ENCODE measurements around the gene LRRC28. TPM values are rescaled to one million over a fixed set of nuclear protein-coding genes. Genes with fewer than 3 reads are reported as not detected.

LRRC28 gene
- total and polyA plus RNA-seq, 4 donors, result 7.7 to 66.1 (median 13.0) TPM

DNA sequence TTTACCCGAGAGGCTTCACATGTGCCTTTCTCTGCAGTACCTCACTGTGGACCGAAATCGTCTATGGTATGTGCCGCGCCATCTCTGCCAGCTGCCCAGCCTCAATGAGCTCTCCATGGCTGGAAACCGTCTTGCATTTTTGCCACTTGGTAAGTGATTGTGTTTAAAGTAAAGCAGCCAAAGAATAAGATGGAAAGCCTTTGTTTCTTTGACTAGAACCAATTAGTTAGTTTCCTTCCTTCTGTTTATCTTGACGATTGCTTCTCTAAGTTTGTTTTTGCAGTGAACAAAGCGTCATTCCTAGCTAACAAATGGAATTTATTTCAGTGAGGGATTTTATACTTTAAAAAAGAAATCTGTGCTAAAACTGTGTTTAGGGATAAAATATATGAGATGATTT is 82.7 kb downstream of the LRRC28 start:
- Histone ChIP-seq H3K36me3 (ENCODE audit: control insufficient read depth in 4 of 4, insufficient read depth in 4 of 4, low read length in 4 of 4) (no peaks in the 10 kb centered on the region), H3K4me3 (no peak overlapping the region), H3K27me3 (ENCODE audit: control insufficient read depth in 3 of 3, insufficient read depth in 3 of 3, low read length in 2 of 3) (no peaks in the 10 kb centered on the region), H3K9ac (ENCODE audit: insufficient read depth in 1 of 2, low read length in 2 of 2) (no peak overlapping the region), H3K4me1 (ENCODE audit: control insufficient read depth in 5 of 5, insufficient read depth in 5 of 5, low read length in 5 of 5) (peaks cover 0 to 7% (median 0%) of the 10 kb centered on the region in 5 donors), H3K27ac (ENCODE audit: low read depth in 1 of 2, low read length in 1 of 2) (no peak overlapping the region), H3K9me3 (ENCODE audit: control insufficient read depth in 4 of 4, insufficient read depth in 3 of 4, low read length in 3 of 4) (no peaks in the 10 kb centered on the region)
- ATAC-seq (ENCODE audit: insufficient read depth, low FRiP score) (no peak), DNase-seq (peak in 1 of 3 donors; percentile 23)
- WGBS, 2 donors, result 71 to 85% methylated on average over 8 of the region's 8 CpGs
- TF ChIP-seq, protein P1, sequence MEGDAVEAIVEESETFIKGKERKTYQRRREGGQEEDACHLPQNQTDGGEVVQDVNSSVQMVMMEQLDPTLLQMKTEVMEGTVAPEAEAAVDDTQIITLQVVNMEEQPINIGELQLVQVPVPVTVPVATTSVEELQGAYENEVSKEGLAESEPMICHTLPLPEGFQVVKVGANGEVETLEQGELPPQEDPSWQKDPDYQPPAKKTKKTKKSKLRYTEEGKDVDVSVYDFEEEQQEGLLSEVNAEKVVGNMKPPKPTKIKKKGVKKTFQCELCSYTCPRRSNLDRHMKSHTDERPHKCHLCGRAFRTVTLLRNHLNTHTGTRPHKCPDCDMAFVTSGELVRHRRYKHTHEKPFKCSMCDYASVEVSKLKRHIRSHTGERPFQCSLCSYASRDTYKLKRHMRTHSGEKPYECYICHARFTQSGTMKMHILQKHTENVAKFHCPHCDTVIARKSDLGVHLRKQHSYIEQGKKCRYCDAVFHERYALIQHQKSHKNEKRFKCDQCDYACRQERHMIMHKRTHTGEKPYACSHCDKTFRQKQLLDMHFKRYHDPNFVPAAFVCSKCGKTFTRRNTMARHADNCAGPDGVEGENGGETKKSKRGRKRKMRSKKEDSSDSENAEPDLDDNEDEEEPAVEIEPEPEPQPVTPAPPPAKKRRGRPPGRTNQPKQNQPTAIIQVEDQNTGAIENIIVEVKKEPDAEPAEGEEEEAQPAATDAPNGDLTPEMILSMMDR (IDR thresholded peaks at IDR 0.05; ENCODE audit: control extremely low read depth, extremely low read depth), result no peak

DNA sequence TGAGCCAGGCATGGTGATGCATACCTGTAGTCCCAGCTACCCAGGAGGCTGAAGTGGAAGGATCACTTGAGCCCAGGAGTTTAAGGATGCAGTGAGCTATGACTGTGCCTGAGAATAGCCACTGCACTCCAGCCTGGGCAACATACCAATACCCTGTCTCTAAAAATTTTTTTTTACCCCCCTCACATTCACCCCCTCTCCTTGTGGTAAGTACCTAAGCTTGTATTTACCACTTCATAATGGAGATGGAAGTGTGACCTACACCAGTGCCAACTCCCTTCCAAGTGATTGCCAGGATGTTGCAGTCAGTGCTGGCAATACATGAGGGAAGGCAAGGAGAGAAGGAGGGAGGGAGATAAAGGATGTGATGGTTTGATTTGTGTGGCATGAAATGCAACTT is 84.2 kb downstream of the LRRC28 start:
- no peak overlapping the region for H3K4me3 ChIP-seq
- no peaks in the 10 kb centered on the region for H3K27me3 ChIP-seq (ENCODE audit: control insufficient read depth in 3 of 3, insufficient read depth in 3 of 3, low read length in 2 of 3)
- TF ChIP-seq, protein P1 (IDR thresholded peaks at IDR 0.05; ENCODE audit: control extremely low read depth, extremely low read depth), result no peak
- H3K9ac ChIP-seq (ENCODE audit: insufficient read depth in 1 of 2, low read length in 2 of 2), result no peak overlapping the region
- H3K9me3 ChIP-seq (ENCODE audit: control insufficient read depth in 4 of 4, insufficient read depth in 3 of 4, low read length in 3 of 4), result no peaks in the 10 kb centered on the region
- no peak for ATAC-seq (ENCODE audit: insufficient read depth, low FRiP score)
- peak in 2 of 3 donors; percentile 23 to 38 for DNase-seq
- H3K4me1 ChIP-seq (ENCODE audit: control insufficient read depth in 5 of 5, insufficient read depth in 5 of 5, low read length in 5 of 5), result peaks cover 0 to 7% (median 0%) of the 10 kb centered on the region in 5 donors
- H3K36me3 ChIP-seq (ENCODE audit: control insufficient read depth in 4 of 4, insufficient read depth in 4 of 4, low read length in 4 of 4), result no peaks in the 10 kb centered on the region
- H3K27ac ChIP-seq (ENCODE audit: low read depth in 1 of 2, low read length in 1 of 2), result no peak overlapping the region

DNA sequence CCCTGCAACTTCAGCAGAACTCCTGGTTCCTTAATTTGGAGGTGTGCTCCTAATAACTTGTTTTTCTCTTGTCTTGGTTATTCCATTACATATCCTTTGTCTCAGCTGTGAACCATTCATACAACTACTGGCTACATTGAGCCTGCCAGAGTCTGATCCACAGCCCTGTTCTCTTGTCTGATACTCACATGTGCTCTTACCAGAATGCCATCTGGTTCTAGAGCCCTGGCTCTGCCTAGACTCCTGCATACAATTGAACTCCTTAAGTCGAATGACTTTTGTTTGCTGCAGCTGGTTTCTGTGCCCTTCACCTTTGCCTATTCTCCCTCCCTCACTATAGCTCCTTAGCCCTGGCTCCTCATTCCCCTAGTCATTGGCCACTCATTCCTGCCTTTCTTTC is 85.5 kb downstream of the LRRC28 start:
- no peak for ATAC-seq (ENCODE audit: insufficient read depth, low FRiP score)
- WGBS, 2 donors, result 77 to 86% methylated on average over 1 of the region's 1 CpG
- H3K4me3 ChIP-seq, result no peak overlapping the region

More for the DNA sequence above, 85.5 kb downstream of the LRRC28 start:
- no peak overlapping the region for H3K9ac ChIP-seq (ENCODE audit: insufficient read depth in 1 of 2, low read length in 2 of 2)
- H3K4me1 ChIP-seq (ENCODE audit: control insufficient read depth in 5 of 5, insufficient read depth in 5 of 5, low read length in 5 of 5), result peaks cover 0 to 7% (median 0%) of the 10 kb centered on the region in 5 donors
- no peak for DNase-seq
- no peaks in the 10 kb centered on the region for H3K27me3 ChIP-seq (ENCODE audit: control insufficient read depth in 3 of 3, insufficient read depth in 3 of 3, low read length in 2 of 3)
- TF ChIP-seq, protein P1 (IDR thresholded peaks at IDR 0.05; ENCODE audit: control extremely low read depth, extremely low read depth), result no peak
- H3K27ac ChIP-seq (ENCODE audit: low read depth in 1 of 2, low read length in 1 of 2), result no peak overlapping the region
- H3K9me3 ChIP-seq (ENCODE audit: control insufficient read depth in 4 of 4, insufficient read depth in 3 of 4, low read length in 3 of 4), result no peaks in the 10 kb centered on the region
- no peaks in the 10 kb centered on the region for H3K36me3 ChIP-seq (ENCODE audit: control insufficient read depth in 4 of 4, insufficient read depth in 4 of 4, low read length in 4 of 4)
